GM18873 (cell line): ENCODE results near the gene ARL5C.
A peak's percentile ranks its signal among the peaks of the same experiment; 100 is the strongest.

Experiments
- ATAC-seq: cut with Tn5 transposase; IDR thresholded peaks from one replicate; pipeline ENCODE4 v1.9.1; 2021; ENCODE audit warnings: mild to moderate bottlenecking, moderate library complexity, moderate number of reproducible peaks; ENCODE audit not compliant: unreplicated experiment, low FRiP score

Gene ARL5C, protein sequence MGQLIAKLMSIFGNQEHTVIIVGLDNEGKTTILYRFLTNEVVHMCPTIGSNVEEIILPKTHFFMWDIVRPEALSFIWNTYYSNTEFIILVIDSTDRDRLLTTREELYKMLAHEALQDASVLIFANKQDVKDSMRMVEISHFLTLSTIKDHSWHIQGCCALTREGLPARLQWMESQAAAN

GRCh38 chr17:39165841-39166349, at the start of gene ARL5C:
ARL5C (minus strand) TSS chr17:39166161; CDS start chr17:39165760, 401 bp downstream.
- no peak for ATAC-seq

- no peak for ATAC-seq
These were observed 47.9 kb upstream of the ARL5C start for GRCh38 chr17:39213852-39214251.

GRCh38 chr17:39212841-39213480, 47.0 kb upstream of the ARL5C start:
- ATAC-seq: no peak

DNA sequence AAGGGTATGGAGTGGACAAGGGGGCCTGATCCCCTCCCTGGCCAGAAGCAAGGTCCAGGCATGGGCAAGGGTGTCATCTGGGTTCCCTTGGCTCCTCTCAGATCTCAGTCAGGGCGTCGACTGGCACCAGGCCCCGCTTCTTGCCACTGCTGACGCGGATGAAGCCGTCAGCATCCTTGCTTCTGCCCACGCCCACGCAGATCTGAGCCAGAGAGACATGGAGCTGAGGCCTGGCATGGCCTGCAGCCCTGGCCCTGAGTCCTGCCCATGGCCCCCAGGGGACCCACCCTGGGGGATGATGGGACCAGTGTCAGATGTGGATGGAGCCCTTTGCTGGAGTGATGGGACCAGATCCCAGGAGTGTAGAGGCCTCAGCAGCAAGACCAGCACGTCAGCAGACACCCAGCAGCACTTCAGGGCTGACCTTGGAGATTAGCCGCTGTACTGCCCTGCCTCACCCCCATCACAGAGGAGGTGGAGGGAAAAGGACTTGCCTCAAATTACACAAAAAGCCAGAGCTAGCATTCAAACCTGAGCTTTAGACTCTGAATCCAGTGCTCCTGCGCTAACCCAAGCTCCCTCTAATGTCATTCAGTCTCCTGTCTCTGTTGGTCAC, 46.3 kb upstream of the ARL5C start:
- ATAC-seq: no peak

GRCh38 chr17:39210093-39210434, 44.1 kb upstream of the ARL5C start:
- ATAC-seq: no peak

DNA sequence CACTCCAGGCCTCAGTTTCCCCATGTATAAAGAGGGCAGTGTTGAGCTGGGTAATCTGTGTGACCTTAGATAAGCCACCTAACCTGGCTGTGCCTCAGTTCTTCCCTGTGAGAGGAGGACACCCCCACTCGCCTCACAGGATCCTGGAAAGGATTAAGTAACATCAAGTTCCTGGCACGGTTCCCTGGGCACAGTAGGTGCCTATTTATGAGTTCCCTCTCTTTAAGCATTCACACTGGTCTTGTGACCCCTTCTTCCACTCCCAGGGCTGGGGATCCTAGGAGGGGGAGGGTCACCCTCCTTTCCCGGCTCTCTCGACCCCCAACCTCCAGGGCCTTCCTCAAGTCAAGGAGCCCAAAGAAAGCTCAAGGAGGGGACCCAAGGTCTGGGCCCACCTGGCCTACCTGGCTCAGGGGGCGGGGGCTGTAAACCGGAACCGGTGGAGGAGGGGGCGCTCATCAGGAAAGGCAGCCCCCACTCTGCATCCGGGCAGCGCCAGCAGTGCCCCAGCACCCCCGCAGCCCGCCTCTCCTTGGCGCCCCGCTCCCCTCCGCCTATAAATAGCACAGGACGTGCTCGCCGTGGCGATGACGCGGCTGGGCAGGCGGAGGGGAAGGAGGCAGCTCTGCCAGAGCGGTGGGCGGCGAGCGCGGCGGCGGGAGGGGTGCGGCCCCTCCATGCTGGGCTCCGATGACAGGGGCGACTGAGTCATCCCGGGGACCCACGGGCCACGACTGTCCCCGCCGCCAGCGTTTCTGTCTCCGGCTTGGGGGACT, 43.5 kb upstream of the ARL5C start:
- no peak for ATAC-seq

DNA sequence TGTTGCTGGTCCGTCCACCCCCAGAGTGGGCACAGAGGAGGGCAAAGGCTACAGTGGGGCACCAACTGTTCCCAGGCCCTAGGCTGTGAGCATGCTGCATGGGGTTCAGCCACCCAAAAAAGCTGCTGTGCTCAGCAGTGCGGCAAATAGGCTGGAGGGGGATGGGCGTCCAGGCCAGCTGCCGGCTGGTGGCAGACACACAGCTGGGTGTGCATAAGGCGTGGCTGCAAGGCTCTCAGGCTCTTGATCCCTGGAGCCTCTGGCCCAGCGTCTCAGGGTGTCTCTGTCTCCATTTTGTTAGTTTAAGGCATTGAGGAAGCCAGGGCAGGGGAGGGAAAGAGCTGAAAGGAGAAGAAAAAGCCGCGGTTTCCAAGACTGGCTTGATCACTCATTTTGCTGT, 42.9 kb upstream of the ARL5C start:
- no peak for ATAC-seq

DNA sequence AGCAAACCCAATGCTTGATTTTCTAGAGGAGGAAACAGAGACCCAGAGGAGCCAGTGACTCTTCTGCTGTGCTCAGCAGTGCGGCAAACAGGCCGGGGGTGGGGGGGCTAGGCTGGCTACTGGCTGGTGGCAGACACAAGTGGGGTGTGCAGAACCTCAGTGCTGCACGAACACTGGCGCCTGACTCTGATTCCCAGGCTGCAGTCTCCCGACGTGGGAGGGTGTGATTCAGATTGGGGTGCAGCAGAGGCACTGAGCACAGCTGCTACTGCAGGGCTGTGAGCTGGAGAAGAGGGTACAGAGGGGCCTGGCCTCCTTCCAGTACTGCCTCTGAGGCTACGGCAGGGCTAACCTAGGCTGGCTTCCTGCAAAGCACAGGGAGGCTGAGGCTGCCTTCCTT, 42.2 kb upstream of the ARL5C start:
- ATAC-seq: no peak

DNA sequence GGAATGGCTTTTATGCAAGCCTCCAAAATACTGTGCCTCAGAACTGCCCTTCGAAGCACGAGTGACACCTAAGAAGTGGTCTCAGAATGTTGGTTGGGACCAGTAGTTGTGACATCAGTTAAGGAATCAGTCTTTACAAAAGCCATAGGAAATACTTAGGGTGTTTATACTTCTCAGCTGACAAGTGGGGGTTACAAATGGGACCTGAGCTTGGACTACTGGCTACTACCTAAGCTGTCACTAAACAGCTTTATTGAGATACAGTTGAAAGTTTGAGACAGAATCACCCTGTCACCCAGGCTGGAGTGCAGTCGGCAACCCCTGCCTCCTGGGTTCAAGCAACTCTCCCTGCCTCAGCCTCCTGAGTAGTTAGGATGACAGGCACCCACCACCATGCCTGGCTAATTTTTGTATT, 39.2 kb upstream of the ARL5C start:
- ATAC-seq: no peak

- ATAC-seq: no peak
These were observed 38.3 kb upstream of the ARL5C start for GRCh38 chr17:39204245-39204644.

DNA sequence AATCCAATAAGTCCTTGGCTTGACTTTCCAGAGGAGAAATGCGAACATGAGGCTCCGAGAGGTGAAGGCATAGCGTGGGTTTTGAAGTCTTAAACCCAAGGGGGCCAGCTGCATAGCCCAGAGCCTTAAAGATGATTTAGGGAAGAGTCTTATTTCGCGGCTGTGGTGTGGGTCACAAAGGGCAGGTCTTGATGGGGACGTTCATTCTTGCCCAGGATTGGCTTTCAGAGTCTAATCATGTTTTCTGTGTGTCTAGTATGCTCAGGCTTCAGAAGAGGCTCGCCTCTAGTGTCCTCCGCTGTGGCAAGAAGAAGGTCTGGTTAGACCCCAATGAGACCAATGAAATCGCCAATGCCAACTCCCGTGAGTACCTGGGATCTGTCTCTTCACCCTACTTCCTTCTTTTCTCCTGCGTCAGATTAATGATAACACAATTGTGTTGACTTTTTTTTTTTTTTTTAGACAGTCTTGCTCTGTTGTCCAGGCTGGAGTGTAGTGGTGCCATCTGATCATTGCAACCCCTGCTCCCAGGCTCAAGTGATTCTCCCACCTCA, 35.1 kb upstream of the ARL5C start:
- no peak for ATAC-seq

- peak; percentile 43 for ATAC-seq
These were observed 34.3 kb upstream of the ARL5C start, which contains the start of gene RPL19 for GRCh38 chr17:39200070-39200879. RPL19 (plus strand) TSS chr17:39200283; CDS start chr17:39200345, 62 bp downstream.

DNA sequence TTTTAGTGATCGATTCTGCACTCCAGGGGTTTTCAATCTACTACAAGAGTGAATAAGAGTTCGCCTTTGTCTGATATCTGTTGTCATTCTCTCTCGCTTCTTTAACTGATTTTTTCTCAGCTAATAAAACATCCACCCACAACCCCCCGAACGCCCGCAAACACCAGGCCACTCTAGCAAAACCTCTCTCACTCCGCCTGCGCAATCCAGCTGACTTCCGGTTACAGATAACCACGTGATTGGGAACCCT, 33.8 kb upstream of the ARL5C start:
- peak; percentile 67 for ATAC-seq

- ATAC-seq: no peak
These were observed 32.2 kb upstream of the ARL5C start for GRCh38 chr17:39198186-39198566.

DNA sequence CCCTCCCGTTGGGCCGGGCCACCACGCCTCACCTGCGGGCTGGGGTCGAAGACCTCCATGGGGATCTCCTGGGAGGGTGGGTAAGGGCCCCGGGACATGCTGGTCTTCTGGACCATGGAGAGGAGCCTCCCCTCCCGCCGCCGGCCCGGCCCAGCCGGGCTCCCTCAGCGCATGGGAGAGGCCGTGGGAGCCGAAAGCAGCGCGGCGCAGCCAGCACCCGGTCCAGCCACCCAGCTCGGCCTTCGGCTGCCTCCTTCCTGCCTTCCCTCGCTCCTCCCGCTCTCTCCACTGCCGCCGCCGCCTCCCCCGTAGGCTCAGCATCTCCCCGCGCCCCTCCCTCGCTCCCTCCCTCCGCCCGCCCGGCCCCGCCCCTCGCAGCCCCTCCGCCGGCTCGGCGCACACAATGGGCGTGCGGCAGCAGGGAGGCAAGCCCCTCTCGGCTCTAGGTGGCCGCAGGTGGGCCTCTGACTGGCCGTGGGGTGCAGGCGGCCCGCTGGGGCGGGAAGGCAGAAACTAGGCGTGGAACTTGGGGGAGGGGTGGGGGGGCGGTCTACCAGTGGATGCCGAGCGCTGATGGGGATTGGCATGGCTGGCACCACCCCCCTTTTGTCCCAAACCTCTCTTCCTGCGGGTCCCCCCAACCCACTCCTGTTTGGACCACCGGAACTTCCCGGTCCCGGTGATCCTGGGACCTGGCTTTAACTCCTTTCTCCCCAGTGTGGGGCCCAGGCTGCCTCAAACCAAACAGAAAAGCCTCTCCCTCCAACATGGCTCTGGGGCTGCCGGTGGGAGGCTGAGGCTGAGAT, 31.6 kb upstream of the ARL5C start, which contains the start of gene CACNB1:
Gene CACNB1, minus strand, starts transcription at position 290 of the 806 bp plus-strand sequence. Its CDS starts 174 bp downstream, at position 116.
- no peak for ATAC-seq

GRCh38 chr17:39196808-39197291, 30.9 kb upstream of the ARL5C start:
- no peak for ATAC-seq

DNA sequence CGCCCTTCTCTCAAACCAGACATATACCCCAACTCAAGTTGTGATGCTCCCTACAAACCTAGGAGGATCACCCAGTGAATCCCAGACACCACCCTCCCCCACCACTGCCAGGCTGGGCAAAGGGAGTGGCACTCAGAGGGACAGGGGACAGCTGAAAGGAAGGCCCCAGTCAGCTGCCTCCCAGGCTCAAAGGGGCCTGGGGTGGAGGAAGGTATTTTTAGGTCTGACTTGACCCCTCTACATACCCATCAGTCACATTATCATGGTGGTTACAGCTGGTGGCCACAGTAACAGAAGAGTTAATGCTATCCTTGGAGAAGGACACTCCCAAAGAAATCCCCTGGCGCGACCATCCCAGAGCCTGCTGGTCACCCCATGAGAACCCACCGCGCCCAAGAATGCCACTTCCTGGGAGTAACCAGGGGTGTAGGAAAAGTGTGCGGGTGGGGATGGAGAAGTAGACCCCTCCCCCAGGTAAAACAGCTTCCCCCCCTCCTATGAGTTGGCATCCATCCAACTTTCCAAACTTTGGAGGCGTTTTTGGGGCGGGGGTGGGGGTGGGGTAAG, 30.4 kb upstream of the ARL5C start:
- no peak for ATAC-seq

GRCh38 chr17:39195568-39196160, 29.7 kb upstream of the ARL5C start:
- ATAC-seq: no peak
